SK-N-SH (cell line): ENCODE data around the gene SLC22A23.

Source experiments
- CTCF ChIP-seq: fragments of 200-600 bp; sonication (generic); IDR thresholded peaks from 2 replicates; pipeline ENCODE4 v1.6.1; 2017; ENCODE audit warnings: antibody characterized with exemption, mild to moderate bottlenecking, moderate library complexity
- FOXM1 ChIP-seq: IDR thresholded peaks from 2 replicates; pipeline ENCODE4 v1.4.0; 2012; ENCODE audit warnings: low read depth, mild to moderate bottlenecking
- GABPA ChIP-seq: IDR thresholded peaks from 2 replicates; pipeline ENCODE4 v1.4.0; 2012; ENCODE audit warnings: low read depth, mild to moderate bottlenecking
- RAD21 ChIP-seq: IDR thresholded peaks from 2 replicates; pipeline ENCODE4 v1.6.1; 2012; ENCODE audit warnings: mild to moderate bottlenecking, low read length
- USF2 ChIP-seq: fragments of 150-350 bp; IDR thresholded peaks from 2 replicates; pipeline ENCODE4 v1.6.1; 2017; ENCODE audit warnings: antibody characterized with exemption, low read length, low read depth, borderline replicate concordance
- YY1 ChIP-seq: IDR thresholded peaks from 2 replicates; pipeline ENCODE4 v1.4.0; 2012; ENCODE audit warnings: low read depth, mild to moderate bottlenecking

- TF ChIP-seq CTCF (no peak), FOXM1 (no peak), GABPA (no peak), USF2 (no peak), RAD21 (no peak), YY1 (no peak)
Observed at GRCh38 chr6:3304500-3305215, 152.2 kb downstream of the SLC22A23 start.
